ENCODE results near the gene FGFBP2. TPM values are rescaled to one million over a fixed set of nuclear protein-coding genes. Genes with fewer than 3 reads are reported as not detected.
A peak's percentile ranks its signal among the peaks of the same experiment; 100 is the strongest.

Gene FGFBP2
- not detected in 2 replicates for total RNA-seq (ENCODE audit: low replicate concordance)
- long read RNA-seq: 0 reads

GRCh38 chr4:15963001-15963451 is at the start of gene FGFBP2:
TSS of gene FGFBP2 (minus strand) at chr4:15963175. CDS start at chr4:15963129, 46 bp downstream.
- H3K4me3 Mint-ChIP-seq: no peak within 1 kb of the TSS
- no peak within 1 kb of the TSS for H3K27ac Mint-ChIP-seq
- H3K36me3 Mint-ChIP-seq: peaks cover 6% of the 10 kb centered on the region
- TF ChIP-seq CTCF (conservative IDR thresholded peaks at IDR 0.05): peak; percentile 67
- peaks cover 11% of the 10 kb centered on the region for H3K9me3 Mint-ChIP-seq
- H3K4me1 Mint-ChIP-seq (ENCODE audit: unreplicated experiment): no peaks in the 10 kb centered on the region
- no peak for DNase-seq (ENCODE audit: extremely low spot score, unreplicated experiment)
- H3K27me3 Mint-ChIP-seq: no peaks in the 10 kb centered on the region

GRCh38 chr4:16011173-16011572 is 48.2 kb upstream of the FGFBP2 start:
- Mint-ChIP-seq H3K27ac (no peak overlapping the region), H3K9me3 (no peaks in the 10 kb centered on the region), H3K4me1 (ENCODE audit: unreplicated experiment) (no peaks in the 10 kb centered on the region), H3K36me3 (no peaks in the 10 kb centered on the region), H3K4me3 (no peak overlapping the region), H3K27me3 (no peaks in the 10 kb centered on the region)
- no peak for DNase-seq (ENCODE audit: extremely low spot score, unreplicated experiment)
- no peak for TF ChIP-seq CTCF (conservative IDR thresholded peaks at IDR 0.05)

GRCh38 chr4:16009153-16009552 is 46.2 kb upstream of the FGFBP2 start:
- Mint-ChIP-seq H3K4me3 (no peak overlapping the region), H3K27ac (no peak overlapping the region), H3K4me1 (ENCODE audit: unreplicated experiment) (no peaks in the 10 kb centered on the region), H3K36me3 (no peaks in the 10 kb centered on the region), H3K27me3 (no peaks in the 10 kb centered on the region), H3K9me3 (no peaks in the 10 kb centered on the region)
- DNase-seq (ENCODE audit: extremely low spot score, unreplicated experiment): no peak
- TF ChIP-seq CTCF (conservative IDR thresholded peaks at IDR 0.05): no peak

GRCh38 chr4:16007471-16008095 is 44.6 kb upstream of the FGFBP2 start:
- no peaks in the 10 kb centered on the region for H3K4me1 Mint-ChIP-seq (ENCODE audit: unreplicated experiment)
- no peaks in the 10 kb centered on the region for H3K9me3 Mint-ChIP-seq
- no peaks in the 10 kb centered on the region for H3K36me3 Mint-ChIP-seq
- H3K27me3 Mint-ChIP-seq: no peaks in the 10 kb centered on the region
- DNase-seq (ENCODE audit: extremely low spot score, unreplicated experiment): no peak
- TF ChIP-seq CTCF (conservative IDR thresholded peaks at IDR 0.05): no peak
- no peak overlapping the region for H3K27ac Mint-ChIP-seq
- no peak overlapping the region for H3K4me3 Mint-ChIP-seq

- TF ChIP-seq CTCF (conservative IDR thresholded peaks at IDR 0.05): no peak
- Mint-ChIP-seq H3K9me3 (no peaks in the 10 kb centered on the region), H3K27me3 (no peaks in the 10 kb centered on the region), H3K36me3 (no peaks in the 10 kb centered on the region), H3K27ac (no peak overlapping the region), H3K4me3 (no peak overlapping the region), H3K4me1 (ENCODE audit: unreplicated experiment) (no peaks in the 10 kb centered on the region)
- DNase-seq (ENCODE audit: extremely low spot score, unreplicated experiment): no peak
Observed at GRCh38 chr4:16006771-16007446, 43.9 kb upstream of the FGFBP2 start.
